Esophagus squamous epithelium (tissue), 5 donors: Measurements from ENCODE around the gene ZNF43. TPM values are rescaled to one million over a fixed set of nuclear protein-coding genes. Genes with fewer than 3 reads are reported as not detected.

Experiments used
- DNase-seq: peaks from one replicate; lab custom pipeline; 2025; lab: John Stamatoyannopoulos, UW
- H3K27ac ChIP-seq, 4 donors: fragments of 200-600 bp; sonication (generic); one replicate each; pipeline ENCODE4 v1.5.1; 2016 to 2019; ENCODE audit warnings: mild to moderate bottlenecking in 1 of 4
- H3K27me3 ChIP-seq, 4 donors: fragments of 200-600 bp; sonication (generic); 1 replicate in 3 of 4; 2 replicates in 1 of 4; pipeline versions ENCODE4 v1.5.1 to v1.6.0; 2017 to 2021; ENCODE audit warnings: antibody characterized with exemption in 1 of 4
- H3K36me3 ChIP-seq, 3 donors: fragments of 200-600 bp; sonication (generic); one replicate each; pipeline ENCODE4 v1.5.1; 2016 to 2019
- H3K4me1 ChIP-seq, 3 donors: fragments of 200-600 bp; sonication (generic); one replicate each; pipeline ENCODE4 v1.5.1; 2017 to 2019
- H3K4me3 ChIP-seq, 4 donors: fragments of 200-600 bp; sonication (generic); 1 replicate in 3 of 4; 2 replicates in 1 of 4; pipeline ENCODE4 v1.5.1; 2016 to 2019; ENCODE audit warnings: mild to moderate bottlenecking in 2 of 4, moderate library complexity in 1 of 4
- H3K9me3 ChIP-seq, 3 donors: fragments of 200-600 bp; sonication (generic); one replicate each; pipeline ENCODE4 v1.5.1; 2016 to 2019
- POLR2A ChIP-seq, 4 donors: fragments of 450-650 bp; IDR thresholded peaks; one replicate each; pipeline ENCODE4 v1.6.1; 2017; ENCODE audit warnings: antibody characterized with exemption in 4 of 4, mild to moderate bottlenecking in 4 of 4, moderate library complexity in 3 of 4
- WGBS, 2 donors: methylation state at CpG; one replicate each; pipeline ENCODE4 v1.1.5; 2018; 5-methylcytosine and 5-hydroxymethylcytosine counted together
- intact Hi-C: fragments of 100-400 bp; cut with DNase I; formaldehyde crosslinking; loops from one replicate; pipeline ENCODE4 v1.15.0; 2022
- total RNA-seq, 4 donors: library from RNA; depleted of rRNA; stranded (reverse); fragments of >200 nt; gene quantifications; one replicate each; pipeline ENCODE4 v1.1.0, GENCODE V29; 2016
- TF ChIP-seq, protein P1 (sequence below), 6 experiments: fragments of 450-650 bp in 4 of 6; fragments of 200-600 bp in 2 of 6; sonication (generic) in 2 of 6; IDR thresholded peaks; one replicate each; pipeline ENCODE4 v1.5.1; 2016 to 2019; ENCODE audit warnings: antibody characterized with exemption in 6 of 6, mild to moderate bottlenecking in 4 of 6, moderate library complexity in 4 of 6
- donor health status: DM: yes; HTN: yes; CAD: no.

Gene ZNF43
- total RNA-seq, 4 donors from 2014 or later = 2.7 to 9.9 (median 4.0) TPM

DNA sequence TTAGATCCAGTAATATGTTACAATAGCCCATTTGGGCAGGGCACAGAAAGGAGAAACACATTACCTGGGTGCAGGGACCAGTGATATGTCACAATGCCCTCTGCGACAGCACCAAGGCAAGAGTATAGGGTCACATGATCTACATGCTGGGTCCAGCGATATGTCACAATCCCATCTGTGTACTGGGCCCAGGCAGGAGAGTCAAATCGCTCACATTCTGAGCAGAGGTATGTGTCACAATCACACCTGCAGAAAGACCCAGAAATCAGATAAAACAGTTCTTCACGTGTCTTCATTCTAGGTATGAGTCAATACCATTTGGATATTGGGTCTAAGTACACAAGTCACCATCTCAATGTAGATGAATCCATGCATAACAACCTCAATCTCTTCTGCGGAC, 7.1 kb upstream of the ZNF43 start:
- Histone ChIP-seq H3K9me3 (no peaks in the 10 kb centered on the region), H3K4me1 (no peaks in the 10 kb centered on the region), H3K27ac (no peak overlapping the region), H3K36me3 (peaks cover 0 to 81% (median 10%) of the 10 kb centered on the region in 3 donors), H3K27me3 (no peaks in the 10 kb centered on the region), H3K4me3 (no peak overlapping the region)
- no peak for DNase-seq
- 90 to 92% methylated on average over 5 of the region's 5 CpGs for WGBS, 2 donors
- intact Hi-C loops = no loop called here
- TF ChIP-seq, protein P1, sequence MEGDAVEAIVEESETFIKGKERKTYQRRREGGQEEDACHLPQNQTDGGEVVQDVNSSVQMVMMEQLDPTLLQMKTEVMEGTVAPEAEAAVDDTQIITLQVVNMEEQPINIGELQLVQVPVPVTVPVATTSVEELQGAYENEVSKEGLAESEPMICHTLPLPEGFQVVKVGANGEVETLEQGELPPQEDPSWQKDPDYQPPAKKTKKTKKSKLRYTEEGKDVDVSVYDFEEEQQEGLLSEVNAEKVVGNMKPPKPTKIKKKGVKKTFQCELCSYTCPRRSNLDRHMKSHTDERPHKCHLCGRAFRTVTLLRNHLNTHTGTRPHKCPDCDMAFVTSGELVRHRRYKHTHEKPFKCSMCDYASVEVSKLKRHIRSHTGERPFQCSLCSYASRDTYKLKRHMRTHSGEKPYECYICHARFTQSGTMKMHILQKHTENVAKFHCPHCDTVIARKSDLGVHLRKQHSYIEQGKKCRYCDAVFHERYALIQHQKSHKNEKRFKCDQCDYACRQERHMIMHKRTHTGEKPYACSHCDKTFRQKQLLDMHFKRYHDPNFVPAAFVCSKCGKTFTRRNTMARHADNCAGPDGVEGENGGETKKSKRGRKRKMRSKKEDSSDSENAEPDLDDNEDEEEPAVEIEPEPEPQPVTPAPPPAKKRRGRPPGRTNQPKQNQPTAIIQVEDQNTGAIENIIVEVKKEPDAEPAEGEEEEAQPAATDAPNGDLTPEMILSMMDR (IDR thresholded peaks at IDR 0.05) = no peak
- TF ChIP-seq POLR2A (IDR thresholded peaks at IDR 0.05) = no peak

DNA sequence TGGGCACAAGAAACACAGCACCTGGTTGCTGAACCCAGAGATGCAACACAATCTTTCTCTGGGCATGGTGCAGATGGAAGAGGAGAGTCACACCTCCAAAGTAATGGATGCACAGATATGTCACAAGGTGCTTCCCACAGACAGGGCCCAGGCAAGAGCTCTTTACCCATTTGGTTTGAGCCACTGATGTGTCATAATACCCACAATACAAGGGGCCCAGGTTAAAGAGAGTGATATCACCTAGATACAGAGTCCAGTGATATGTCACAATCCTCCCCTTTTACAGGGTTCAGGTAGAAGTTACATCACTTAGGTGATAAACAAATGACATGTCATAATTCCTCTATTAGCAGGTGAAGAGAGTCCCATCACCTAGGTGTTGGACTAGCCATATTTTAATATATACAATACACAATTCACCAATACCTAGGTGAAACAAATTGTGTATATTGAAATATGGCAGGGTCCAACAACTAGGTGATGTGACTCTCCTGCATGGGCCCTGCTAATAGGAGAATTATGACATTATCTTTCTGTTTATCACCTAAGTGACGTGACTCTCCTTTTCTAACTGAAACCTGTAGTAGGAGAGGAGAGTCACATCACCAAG, 5.6 kb upstream of the ZNF43 start:
- intact Hi-C loops = no loop called here
- peaks cover 0 to under 1% (median under 1%) of the 10 kb centered on the region in 3 donors for H3K4me1 ChIP-seq
- WGBS, 2 donors = 73 to 85% methylated on average over 1 of the region's 1 CpG

GRCh38 chr19:21841081-21841480, 5.1 kb upstream of the ZNF43 start:
- no peaks in the 10 kb centered on the region for H3K9me3 ChIP-seq
- H3K27ac ChIP-seq = no peak overlapping the region
- peaks cover 0 to 6% (median 5%) of the 10 kb centered on the region in 3 donors for H3K4me1 ChIP-seq
- TF ChIP-seq, protein P1 (IDR thresholded peaks at IDR 0.05) = no peak
- TF ChIP-seq POLR2A (IDR thresholded peaks at IDR 0.05) = no peak
- peaks cover 0 to 65% (median 10%) of the 10 kb centered on the region in 3 donors for H3K36me3 ChIP-seq
- no peak for DNase-seq
- no peaks in the 10 kb centered on the region for H3K27me3 ChIP-seq
- 88 to 97% methylated on average over 5 of the region's 5 CpGs for WGBS, 2 donors
- intact Hi-C loops = no loop called here
- no peak overlapping the region for H3K4me3 ChIP-seq

More for the DNA sequence above, 5.6 kb upstream of the ZNF43 start:
- no peak for DNase-seq
- H3K27me3 ChIP-seq = no peaks in the 10 kb centered on the region
- H3K9me3 ChIP-seq = no peaks in the 10 kb centered on the region
- H3K36me3 ChIP-seq = peaks cover 0 to 66% (median 10%) of the 10 kb centered on the region in 3 donors
- no peak overlapping the region for H3K27ac ChIP-seq
- no peak for TF ChIP-seq POLR2A (IDR thresholded peaks at IDR 0.05)
- TF ChIP-seq, protein P1 (IDR thresholded peaks at IDR 0.05) = no peak
- H3K4me3 ChIP-seq = no peak overlapping the region

- 86 to 100% methylated on average over 1 of the region's 1 CpG for WGBS, 2 donors
- Histone ChIP-seq H3K4me1 (peaks cover 0 to 11% (median 5%) of the 10 kb centered on the region in 3 donors), H3K9me3 (no peaks in the 10 kb centered on the region), H3K27me3 (no peaks in the 10 kb centered on the region), H3K4me3 (no peak overlapping the region), H3K27ac (no peak overlapping the region), H3K36me3 (peaks cover 0 to 55% (median 10%) of the 10 kb centered on the region in 3 donors)
- intact Hi-C loops = no loop called here
- DNase-seq = no peak
- TF ChIP-seq, protein P1 (IDR thresholded peaks at IDR 0.05) = no peak
- TF ChIP-seq POLR2A (IDR thresholded peaks at IDR 0.05) = no peak
These were observed 4.0 kb upstream of the ZNF43 start for GRCh38 chr19:21839976-21840375.

DNA sequence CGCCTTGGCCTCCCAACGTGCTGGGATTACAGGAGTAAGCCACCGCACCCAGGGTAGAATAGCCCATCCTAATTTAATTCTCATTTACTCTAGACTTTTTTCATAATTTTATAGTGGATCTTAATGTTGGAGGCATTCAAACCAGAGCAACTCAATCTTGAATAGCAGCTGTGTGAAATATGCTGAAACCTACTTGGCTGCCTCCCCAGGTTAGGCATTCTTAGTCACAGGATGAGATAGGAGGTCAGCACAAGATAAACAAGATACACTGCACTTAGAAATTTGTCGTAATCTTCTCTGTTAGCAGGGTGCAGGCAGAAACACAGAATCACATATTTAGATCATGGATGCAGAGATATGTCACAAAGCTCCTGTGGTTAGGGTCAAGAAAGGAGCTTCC, 2.7 kb upstream of the ZNF43 start:
- peaks cover 0 to 14% (median 5%) of the 10 kb centered on the region in 3 donors for H3K4me1 ChIP-seq
- intact Hi-C loops = no loop called here
- no peaks in the 10 kb centered on the region for H3K27me3 ChIP-seq
- no peak overlapping the region for H3K27ac ChIP-seq
- no peak for DNase-seq
- H3K36me3 ChIP-seq = peaks cover 0 to 50% (median 10%) of the 10 kb centered on the region in 3 donors
- H3K4me3 ChIP-seq = no peak overlapping the region
- TF ChIP-seq, protein P1 (IDR thresholded peaks at IDR 0.05) = no peak
- TF ChIP-seq POLR2A (IDR thresholded peaks at IDR 0.05) = no peak
- WGBS, 2 donors = 88 to 100% methylated on average over 4 of the region's 4 CpGs
- no peaks in the 10 kb centered on the region for H3K9me3 ChIP-seq
